IPS-18c (cell line): ENCODE results near the gene OR56A5.
"Not testable (repeated sequence)": the region's sequence is repeated elsewhere in the genome, so short reads cannot be mapped to it uniquely, and the experiment has no call there.

Experiments
- H3K4me3 ChIP-seq: 2 replicates; pipeline ENCODE4 v1.7.0; 2013; ENCODE audit warnings: low read depth, mild to moderate bottlenecking, low read length, moderate library complexity; ENCODE audit not compliant: insufficient read depth
- H3K9me3 ChIP-seq: one replicate; pipeline ENCODE4 v1.6.1; 2013; ENCODE audit warnings: mild to moderate bottlenecking, low read length, moderate library complexity; ENCODE audit not compliant: control insufficient read depth, insufficient read depth

Gene OR56A5, protein sequence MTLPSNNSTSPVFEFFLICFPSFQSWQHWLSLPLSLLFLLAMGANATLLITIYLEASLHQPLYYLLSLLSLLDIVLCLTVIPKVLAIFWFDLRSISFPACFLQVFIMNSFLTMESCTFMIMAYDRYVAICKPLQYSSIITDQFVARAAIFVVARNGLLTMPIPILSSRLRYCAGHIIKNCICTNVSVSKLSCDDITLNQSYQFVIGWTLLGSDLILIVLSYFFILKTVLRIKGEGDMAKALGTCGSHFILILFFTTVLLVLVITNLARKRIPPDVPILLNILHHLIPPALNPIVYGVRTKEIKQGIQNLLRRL

DNA sequence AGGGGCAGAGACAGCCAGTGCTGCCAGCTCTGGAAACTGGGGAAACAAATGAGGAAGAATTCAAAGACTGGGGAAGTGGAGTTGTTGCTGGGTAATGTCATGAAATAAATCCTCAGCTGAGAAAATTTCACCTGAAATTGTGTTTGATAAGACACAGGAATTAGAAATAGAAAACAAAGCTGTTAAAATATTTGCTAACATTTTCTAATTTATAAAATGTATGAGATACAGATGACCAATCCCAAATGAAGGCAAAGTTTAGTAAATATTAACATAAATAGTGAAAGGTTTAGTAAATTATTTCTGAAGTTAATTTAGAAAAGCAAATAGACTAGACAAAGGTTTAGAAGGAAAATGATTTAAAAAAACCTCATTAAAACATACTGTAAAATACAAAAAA lies at the start of gene OR56A5:
Gene OR56A5 (minus strand): TSS at position 101 of the 400 bp plus-strand sequence. CDS start 0 bp downstream, at position 101.
- Histone ChIP-seq H3K9me3 (no peaks in the 10 kb centered on the region), H3K4me3 (no peak within 1 kb of the TSS)

DNA sequence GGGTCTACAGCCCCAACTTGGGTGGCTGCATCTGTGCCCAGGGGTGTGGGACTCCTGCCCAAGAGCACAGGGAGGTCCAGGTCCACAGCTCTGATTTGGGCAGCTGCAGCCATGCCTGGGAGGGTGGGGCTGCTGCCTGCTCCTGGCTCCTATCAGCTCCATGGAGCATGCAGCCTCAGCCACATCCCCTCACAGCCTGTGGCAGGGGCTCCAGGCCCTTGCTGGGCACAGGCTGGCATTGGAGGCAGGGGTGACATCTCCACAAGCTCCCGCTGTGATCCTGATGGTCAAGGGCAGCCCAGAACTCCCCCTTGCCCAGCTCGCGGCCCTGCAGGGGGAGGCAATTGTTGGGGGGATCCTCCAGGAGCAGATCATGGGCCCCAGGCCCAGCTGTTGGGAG lies 44.7 kb upstream of the OR56A5 start:
- Histone ChIP-seq H3K4me3 (no peak overlapping the region), H3K9me3 (peaks cover 2% of the 10 kb centered on the region)

DNA sequence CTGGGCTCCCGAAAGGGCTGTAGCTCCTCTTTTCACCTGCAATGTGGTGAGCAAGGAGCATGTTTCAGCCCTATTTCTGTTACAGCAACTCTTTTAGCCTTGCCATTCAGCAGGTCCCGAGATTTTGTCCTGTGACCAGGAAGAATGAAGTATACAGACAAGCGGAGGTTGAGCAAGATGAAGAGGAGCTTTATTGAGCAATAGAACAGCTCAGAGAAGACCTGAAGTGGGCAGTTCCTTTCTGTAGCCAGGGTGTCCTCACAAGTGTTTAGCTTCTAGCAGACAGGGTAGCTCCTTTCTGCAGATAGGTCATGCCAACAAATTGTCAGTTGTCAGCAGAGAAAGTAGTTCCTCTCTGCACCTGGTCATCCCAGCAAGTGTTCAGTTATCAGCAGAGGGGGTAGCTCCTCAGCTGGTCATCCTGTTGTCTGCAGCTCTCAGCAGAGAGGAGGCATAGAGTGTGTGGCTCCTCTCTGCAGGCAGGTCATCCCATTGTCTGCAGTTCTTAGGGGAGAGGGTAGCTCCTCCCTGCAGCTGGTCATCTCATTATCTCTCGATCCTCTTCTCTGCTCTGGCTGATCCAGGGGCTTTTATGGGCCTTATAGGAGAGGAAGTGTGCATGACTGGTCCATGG lies 43.9 kb upstream of the OR56A5 start:
- Histone ChIP-seq H3K9me3 (peaks cover 2% of the 10 kb centered on the region), H3K4me3 (no peak overlapping the region)

DNA sequence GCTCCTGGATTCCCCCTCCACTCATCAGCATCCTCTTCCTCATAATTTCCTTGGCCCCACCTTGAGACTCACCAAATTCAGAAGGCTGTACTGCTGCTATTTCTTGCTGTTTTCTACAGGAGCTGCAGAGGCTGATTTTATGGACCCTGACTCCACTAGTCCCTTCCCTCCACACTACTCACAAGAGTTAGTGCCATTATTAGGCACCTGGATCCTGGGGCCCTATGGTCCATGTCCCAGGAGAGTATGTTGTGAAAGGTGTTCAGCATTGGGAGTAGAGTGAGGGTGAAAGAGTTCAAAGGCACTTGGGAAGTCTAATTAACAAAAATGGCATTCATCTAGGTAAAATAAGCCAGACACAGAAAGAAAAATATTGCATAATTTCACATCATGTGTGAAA lies 38.6 kb upstream of the OR56A5 start, which contains the start of gene OR56A4:
Gene OR56A4 (minus strand): TSS at position 101 of the 400 bp plus-strand sequence. CDS start 3,954 bp downstream, outside the sequence.
- Histone ChIP-seq H3K4me3 (no peak within 1 kb of the TSS), H3K9me3 (no peaks in the 10 kb centered on the region)

DNA sequence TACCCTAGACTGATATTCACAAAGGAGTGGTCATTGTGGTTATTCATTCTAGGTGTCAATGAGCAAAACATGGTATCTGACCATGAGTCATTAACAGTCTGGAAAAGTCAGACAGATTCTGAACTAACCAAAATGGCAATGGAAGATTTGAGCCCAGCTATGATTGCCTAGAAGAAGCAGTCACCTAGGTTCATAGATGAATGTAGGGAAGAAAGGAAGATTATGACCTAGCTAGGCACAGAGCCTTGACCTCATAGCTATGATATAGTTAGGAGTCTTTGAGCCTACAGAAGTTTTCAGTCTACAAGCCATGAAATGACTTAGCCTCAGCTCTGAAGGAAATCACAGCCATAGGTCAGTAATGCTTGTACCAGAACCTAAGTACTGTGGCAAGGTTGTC lies 38.1 kb upstream of the OR56A5 start:
- Histone ChIP-seq H3K4me3 (no peak overlapping the region), H3K9me3 (no peaks in the 10 kb centered on the region)

DNA sequence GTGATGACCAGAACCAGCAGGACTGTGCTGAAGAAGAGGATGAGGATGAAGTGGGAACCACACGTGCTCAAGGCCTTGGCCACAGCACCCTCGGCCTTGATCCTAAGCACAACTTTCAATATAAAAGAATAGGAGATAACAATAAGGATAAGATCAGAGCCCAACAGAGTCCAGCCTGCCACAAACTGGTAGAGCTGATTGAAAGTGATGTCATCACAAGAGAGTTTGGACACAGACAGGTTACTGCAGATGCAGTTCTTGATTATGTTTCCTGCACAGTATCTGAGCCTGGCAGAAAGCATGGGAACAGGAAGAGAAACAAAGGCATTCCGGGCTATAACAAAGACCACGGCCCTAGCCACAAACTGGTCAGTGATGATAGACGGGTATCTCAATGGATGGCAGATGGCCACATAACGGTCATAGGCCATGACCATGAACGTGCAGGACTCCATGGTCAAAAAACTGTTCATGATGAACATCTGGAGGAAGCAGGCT lies 34.0 kb upstream of the OR56A5 start:
- Histone ChIP-seq H3K4me3 (no peak overlapping the region), H3K9me3 (no peaks in the 10 kb centered on the region)

DNA sequence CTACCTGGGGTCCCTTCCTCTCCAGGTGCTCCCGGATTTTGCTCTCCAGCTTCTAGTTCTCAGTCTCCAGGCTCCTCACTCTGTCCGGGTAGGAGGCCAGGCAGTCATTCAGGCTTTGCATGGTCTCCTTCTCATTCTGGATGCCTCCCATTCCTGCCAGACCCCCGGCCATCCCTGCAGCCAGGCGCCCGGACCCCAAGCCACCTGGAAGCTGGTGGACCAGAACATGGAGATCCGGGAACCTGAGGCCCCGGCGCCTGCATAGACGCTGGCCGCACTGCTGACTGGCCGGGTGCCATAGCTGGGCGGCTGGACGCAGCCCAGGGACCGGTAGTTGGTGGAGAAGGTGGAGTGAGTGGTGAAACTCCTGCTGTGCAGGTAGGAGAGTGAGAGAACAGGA lies 26.5 kb upstream of the OR56A5 start:
- H3K9me3 ChIP-seq = no peaks in the 10 kb centered on the region
- H3K4me3 ChIP-seq = no peak overlapping the region

DNA sequence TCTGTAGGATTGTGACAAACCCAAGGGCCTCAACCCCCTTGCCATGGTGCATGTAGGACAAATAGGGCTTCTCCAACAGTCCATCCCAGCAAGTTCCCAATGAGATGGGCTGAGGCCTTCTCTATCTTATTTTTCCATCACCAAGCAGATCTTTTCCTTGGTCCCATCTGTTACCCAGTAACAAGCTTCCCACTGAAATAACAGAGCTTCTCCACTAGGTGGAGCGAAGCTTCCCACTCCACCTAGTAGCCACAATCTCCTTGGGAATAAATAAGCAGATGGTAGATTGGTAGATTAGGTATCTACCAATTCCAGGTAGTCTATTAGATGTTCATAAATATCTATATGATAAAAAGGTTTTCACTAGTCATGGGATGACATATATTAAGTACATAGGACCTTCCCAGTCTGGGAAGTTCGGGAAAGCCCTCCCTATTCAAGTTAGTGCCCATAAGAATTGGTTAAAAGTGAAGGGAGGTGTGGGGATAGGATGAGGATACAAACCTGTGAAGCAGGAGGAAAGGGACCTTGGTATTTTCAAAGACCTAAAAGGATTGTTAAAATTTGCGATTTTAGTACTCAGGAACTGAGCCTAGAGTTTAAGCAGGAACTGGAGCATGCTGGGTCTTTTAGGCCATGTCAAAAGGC lies 24.4 kb upstream of the OR56A5 start:
- H3K9me3 ChIP-seq = no peaks in the 10 kb centered on the region
- H3K4me3 ChIP-seq = no peak overlapping the region

DNA sequence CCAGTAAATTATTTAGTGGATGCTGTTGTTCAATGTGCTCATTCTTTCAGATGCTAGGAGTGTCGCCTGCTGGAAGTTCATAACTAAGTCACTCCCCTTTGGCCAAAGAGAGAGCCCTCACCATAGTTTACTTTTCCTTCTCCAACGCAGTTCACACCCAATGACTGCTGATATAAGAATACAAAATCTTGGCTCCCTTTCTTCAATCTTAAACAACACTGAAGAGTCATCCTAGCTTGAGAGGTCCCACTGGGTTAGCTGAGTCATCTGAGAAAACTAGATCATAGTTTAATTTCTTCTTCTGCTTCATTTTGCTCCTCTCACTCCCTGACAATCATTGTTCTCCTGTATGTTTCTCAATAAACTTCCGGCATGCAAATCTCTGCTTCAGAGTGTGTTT lies 23.9 kb upstream of the OR56A5 start:
- H3K9me3 ChIP-seq = no peaks in the 10 kb centered on the region
- H3K4me3 ChIP-seq = no peak overlapping the region

DNA sequence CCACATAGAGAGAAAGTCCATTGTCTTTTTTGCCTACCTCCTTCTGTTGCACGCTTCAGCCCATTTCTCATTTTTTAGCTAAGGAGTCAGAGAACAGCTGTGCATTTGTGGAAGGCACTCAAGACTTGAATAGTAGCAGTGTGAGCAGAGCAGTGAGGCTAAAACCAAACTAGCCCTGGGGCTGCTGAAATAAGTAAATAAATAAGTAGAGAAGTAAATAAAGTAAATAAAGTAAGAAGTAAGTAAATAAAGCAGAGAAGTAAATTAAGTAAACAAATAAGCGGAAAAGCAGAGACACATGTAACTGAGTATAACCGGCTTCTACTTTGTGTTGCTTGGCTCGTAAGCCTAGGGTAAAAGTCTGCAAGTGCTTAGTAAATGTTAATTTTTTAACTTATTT lies 20.9 kb upstream of the OR56A5 start:
- Histone ChIP-seq H3K4me3 (no peak overlapping the region), H3K9me3 (no peaks in the 10 kb centered on the region)

DNA sequence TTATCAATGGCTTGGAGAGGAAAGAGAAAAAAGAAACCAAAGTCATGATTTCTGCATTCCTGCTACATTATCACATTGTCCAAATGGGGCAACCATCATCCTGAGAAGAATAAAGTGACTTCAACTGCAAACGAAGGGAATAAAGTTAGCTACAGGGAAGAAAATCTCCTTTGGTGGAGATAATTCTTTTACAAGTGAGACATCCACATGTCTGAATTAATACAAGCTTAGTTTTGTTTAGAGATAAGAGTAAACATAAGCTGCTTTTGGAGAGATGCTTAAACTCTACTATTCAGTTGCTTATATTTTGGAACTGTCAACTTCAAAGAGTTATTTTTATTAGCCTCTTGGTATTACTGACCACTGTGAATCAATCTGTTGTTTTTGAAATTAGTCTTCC lies 18.6 kb upstream of the OR56A5 start, which contains the start of gene OR52L1:
Gene OR52L1 (minus strand): TSS at position 101 of the 400 bp plus-strand sequence. CDS start 55 bp downstream, at position 46.
- Histone ChIP-seq H3K4me3 (no peak within 1 kb of the TSS), H3K9me3 (no peaks in the 10 kb centered on the region)

DNA sequence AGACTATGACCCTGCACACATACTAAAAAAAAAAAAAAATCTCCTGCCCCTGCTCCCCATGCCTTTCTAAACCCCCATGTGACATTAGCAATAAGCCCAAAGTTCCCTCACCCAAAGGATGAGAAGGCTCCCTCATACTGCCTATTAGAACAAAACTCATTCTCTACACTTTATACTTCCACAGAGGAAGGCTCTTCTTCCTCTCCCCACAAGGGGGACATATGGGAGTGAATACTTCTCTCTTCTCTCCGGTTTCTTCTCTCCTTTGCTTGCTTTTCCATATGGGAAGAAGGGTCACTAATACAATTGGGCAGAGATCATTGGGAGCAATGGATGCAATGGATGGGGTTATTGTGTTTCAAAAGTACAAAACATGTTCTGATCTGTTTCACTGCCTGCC lies 15.1 kb upstream of the OR56A5 start:
- Histone ChIP-seq H3K9me3 (no peaks in the 10 kb centered on the region), H3K4me3 (no peak overlapping the region)

DNA sequence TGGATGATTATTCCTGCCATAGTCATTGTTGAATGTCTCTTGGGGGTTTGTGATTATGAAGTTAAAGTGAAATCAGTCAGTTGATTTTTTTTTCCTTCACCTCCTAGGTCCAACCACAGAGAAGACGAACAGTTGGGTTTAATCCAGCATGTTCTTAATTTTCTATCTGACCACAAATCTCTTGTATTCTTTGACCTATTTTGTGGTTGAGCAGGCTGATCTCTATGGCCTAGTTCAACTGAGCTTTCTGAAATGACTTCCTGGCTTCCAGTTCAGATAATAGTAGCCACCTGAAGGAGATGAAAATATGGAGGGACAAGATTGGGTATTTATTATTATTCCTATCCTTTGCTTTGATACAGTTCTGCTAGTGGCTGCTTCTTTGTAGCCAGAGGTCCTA lies 5.2 kb upstream of the OR56A5 start:
- no peak overlapping the region for H3K4me3 ChIP-seq

DNA sequence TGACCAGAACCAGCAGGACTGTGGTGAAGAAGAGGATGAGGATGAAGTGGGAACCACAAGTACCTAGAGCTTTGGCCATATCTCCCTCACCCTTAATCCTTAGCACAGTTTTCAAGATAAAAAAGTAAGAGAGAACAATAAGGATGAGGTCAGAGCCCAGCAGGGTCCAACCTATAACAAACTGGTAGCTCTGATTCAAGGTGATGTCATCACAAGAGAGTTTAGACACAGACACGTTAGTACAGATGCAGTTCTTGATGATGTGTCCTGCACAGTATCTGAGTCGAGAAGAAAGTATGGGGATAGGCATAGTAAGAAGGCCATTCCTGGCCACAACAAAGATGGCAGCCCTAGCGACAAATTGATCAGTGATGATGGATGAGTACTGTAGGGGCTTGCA lies 586 bp downstream of the OR56A5 start:
- H3K4me3 ChIP-seq = no peak overlapping the region
- H3K9me3 ChIP-seq = no peaks in the 10 kb centered on the region

More for the DNA sequence above, 5.2 kb upstream of the OR56A5 start:
- H3K9me3 ChIP-seq = no peaks in the 10 kb centered on the region

DNA sequence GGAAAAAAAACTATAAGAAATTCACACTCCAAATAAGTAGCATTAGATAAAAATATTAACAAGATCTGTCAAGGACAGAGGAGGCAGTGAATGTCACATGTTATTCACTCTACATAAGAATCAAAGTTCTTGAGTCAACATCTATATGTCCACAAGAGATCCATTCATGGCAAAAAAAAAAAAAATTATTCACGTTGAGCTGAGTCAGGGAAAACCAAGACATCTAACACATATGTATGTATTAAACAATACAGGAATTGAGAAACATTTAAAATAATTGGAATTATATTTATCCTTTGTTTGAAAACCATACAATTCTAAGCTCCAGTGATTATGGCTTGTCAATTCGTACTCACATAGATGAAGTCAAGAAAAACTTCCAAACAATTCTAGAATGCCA lies 1.3 kb downstream of the OR56A5 start:
- H3K4me3 ChIP-seq = no peak overlapping the region
- no peaks in the 10 kb centered on the region for H3K9me3 ChIP-seq

DNA sequence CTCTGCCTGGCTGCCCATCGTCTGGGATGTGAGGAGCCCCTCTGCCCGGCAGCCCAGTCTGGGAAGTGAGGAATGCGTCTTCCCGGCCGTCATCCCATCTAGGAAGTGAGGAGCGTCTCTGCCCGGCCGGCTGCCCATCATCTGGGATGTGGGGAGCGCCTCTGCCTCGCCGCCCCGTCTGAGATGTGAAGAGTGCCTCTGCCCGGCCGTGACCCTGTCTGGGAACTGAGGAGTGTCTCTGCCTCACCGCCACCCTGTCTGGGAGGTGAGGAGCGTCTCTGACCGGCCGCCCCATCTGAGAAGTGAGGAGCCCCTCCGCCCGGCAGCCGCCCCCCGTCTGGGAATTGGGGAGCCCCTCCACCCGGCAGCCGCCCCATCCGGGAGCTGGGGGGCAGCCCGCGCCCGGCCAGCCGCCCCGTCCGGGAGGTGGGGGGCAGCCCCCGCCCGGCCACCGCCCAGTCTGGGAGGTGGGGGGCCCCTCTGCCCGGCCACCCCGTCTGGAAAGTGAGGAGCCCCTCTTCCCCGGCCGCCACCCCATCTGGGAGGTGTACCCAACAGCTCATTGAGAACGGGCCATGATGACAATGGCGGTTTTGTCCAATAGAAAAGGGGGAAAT lies 7.5 kb downstream of the OR56A5 start:
- not testable (repeated sequence) for H3K4me3 ChIP-seq, H3K9me3 ChIP-seq

DNA sequence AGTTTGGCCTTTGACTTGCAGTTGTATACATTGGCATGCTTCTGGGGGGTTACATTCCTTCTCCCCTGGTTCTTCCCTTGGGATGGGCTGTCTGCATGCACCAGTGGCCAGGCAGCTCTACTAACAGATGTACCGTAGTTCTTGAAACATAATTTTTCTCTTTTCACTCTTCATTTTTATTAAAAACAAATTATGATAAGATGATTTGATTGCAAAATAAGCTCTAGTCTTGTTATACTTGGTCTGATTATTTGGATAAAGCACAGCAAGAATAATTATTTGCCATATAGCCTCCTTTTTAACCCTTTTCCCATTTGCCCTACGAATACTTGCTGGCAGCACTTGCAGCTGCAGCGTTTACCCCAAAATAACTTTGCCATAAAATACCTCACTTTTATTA lies 12.7 kb downstream of the OR56A5 start:
- Histone ChIP-seq H3K9me3 (no peaks in the 10 kb centered on the region), H3K4me3 (no peak overlapping the region)
